OCI-LY7 (cell line): ENCODE results near the gene ZNF649. TPM values are rescaled to one million over a fixed set of nuclear protein-coding genes. Genes with fewer than 3 reads are reported as not detected.

Experiments
- BruUV-seq: library from RNA; stranded (reverse); fragments of 400-500 nt; replicated peaks from 2 replicates; lab custom pipeline; 2021; lab: Mats Ljungman, UMichigan
- CTCF ChIA-PET: fragments of 300-600 bp; sonication (Branson Sonifier 250); formaldehyde crosslinking; loops from one replicate; lab custom pipeline; 2022; ENCODE audit warnings: antibody characterized with exemption; ENCODE audit not compliant: unreplicated experiment; lab: Charles Lee
- POLR2A ChIA-PET: fragments of 300-600 bp; sonication (Branson Sonifier 250); formaldehyde crosslinking; loops from one replicate; lab custom pipeline; 2022; ENCODE audit warnings: antibody characterized with exemption; lab: Charles Lee
- DNase-seq: peaks from one replicate; pipeline ENCODE4 v3.0.0-alpha.2; 2015; ENCODE audit warnings: low spot score
- H2AFZ ChIP-seq: fragments of 200-600 bp; sonication (generic), shearing (Covaris generic); 2 replicates; pipeline ENCODE4 v1.6.1; 2014; ENCODE audit warnings: mild to moderate bottlenecking, antibody characterized with exemption, low read length, moderate library complexity
- H3K27ac ChIP-seq: fragments of 200-600 bp; sonication (generic); 2 replicates; pipeline ENCODE4 v1.5.1; 2014; ENCODE audit warnings: mixed run types, low read depth, mild to moderate bottlenecking, moderate library complexity, low read length, inconsistent platforms; ENCODE audit not compliant: poor library complexity, severe bottlenecking
- H3K36me3 ChIP-seq: fragments of 200-600 bp; sonication (generic); 2 replicates; pipeline ENCODE4 v1.6.1; 2014; ENCODE audit warnings: mild to moderate bottlenecking, antibody characterized with exemption, low read length, moderate library complexity, mixed read lengths; ENCODE audit not compliant: insufficient read depth
- H3K4me1 ChIP-seq: fragments of 200-600 bp; sonication (generic); 2 replicates; pipeline ENCODE4 v1.5.1; 2014; ENCODE audit warnings: mild to moderate bottlenecking, low read length; ENCODE audit not compliant: insufficient read depth, poor library complexity, severe bottlenecking
- H3K4me2 ChIP-seq: fragments of 200-600 bp; sonication (generic); 2 replicates; pipeline ENCODE4 v1.6.1; 2014; ENCODE audit warnings: mild to moderate bottlenecking, low read length
- H3K4me3 ChIP-seq: fragments of 200-600 bp; sonication (generic); 2 replicates; pipeline ENCODE4 v1.5.1; 2014; ENCODE audit warnings: mild to moderate bottlenecking, low read depth, low read length; ENCODE audit not compliant: poor library complexity, severe bottlenecking
- H3K79me2 ChIP-seq: fragments of 200-600 bp; sonication (generic); 2 replicates; pipeline ENCODE4 v1.6.1; 2016; ENCODE audit warnings: low read depth, mild to moderate bottlenecking, low read length, moderate library complexity, mixed read lengths; ENCODE audit not compliant: insufficient read depth
- H3K9me2 ChIP-seq: fragments of 200-600 bp; sonication (generic); 2 replicates; pipeline ENCODE4 v1.6.1; 2016; ENCODE audit warnings: mild to moderate bottlenecking, low read length, mixed read lengths; ENCODE audit not compliant: insufficient read depth
- H3K9me3 ChIP-seq: fragments of 200-600 bp; sonication (generic); 2 replicates; pipeline ENCODE4 v1.6.1; 2014; ENCODE audit warnings: mild to moderate bottlenecking, mixed run types, low read length, mixed read lengths
- H4K20me1 ChIP-seq: fragments of 200-600 bp; sonication (generic); 2 replicates; pipeline ENCODE4 v1.6.1; 2014; ENCODE audit warnings: mild to moderate bottlenecking, antibody characterized with exemption, low read length, moderate library complexity, mixed read lengths; ENCODE audit not compliant: insufficient read depth
- CTCF ChIP-seq: fragments of 200-600 bp; sonication (generic); conservative IDR thresholded peaks from 2 replicates; pipeline ENCODE4 v1.5.1; 2014; ENCODE audit warnings: mild to moderate bottlenecking, antibody characterized with exemption, low read length, moderate library complexity, mixed read lengths
- EZH2phosphoT487 ChIP-seq: fragments of 200-600 bp; sonication (generic); IDR thresholded peaks from 2 replicates; pipeline ENCODE4 v1.6.1; 2018; ENCODE audit warnings: low read depth, borderline replicate concordance, mild to moderate bottlenecking, mixed run types, antibody characterized with exemption, low read length, moderate library complexity, mixed read lengths
- intact Hi-C: fragments of 100-400 bp; cut with micrococcal nuclease; formaldehyde crosslinking; loops from one replicate; pipeline ENCODE4 v1.10.0; 2022; ENCODE audit not compliant: unreplicated experiment
- total RNA-seq, 2 experiments: library from RNA; depleted of rRNA in 1 of 2; stranded (reverse); fragments of >200 nt in 1 of 2; shearing (Covaris generic) in 1 of 2; gene quantifications; 2 replicates each; pipeline ENCODE4 v1.2.3, GENCODE V29; 2014 to 2022

ZNF649 gene
- total RNA-seq, 2 experiments from 2014 or later, result 2.4 to 5.9 TPM

- Histone ChIP-seq H4K20me1 (no peaks in the 10 kb centered on the region), H3K79me2 (no peaks in the 10 kb centered on the region), H3K9me3 (peaks cover 28% of the 10 kb centered on the region; the same call in 1 of the 2 replicates), H3K4me1 (peaks cover 4% of the 10 kb centered on the region), H3K27ac (no peak overlapping the region), H3K9me2 (no peaks in the 10 kb centered on the region), H3K36me3 (peaks cover 43% of the 10 kb centered on the region), H3K4me2 (no peak overlapping the region), H3K4me3 (no peak overlapping the region), H2AFZ (no peak overlapping the region)
- no TSS peak for BruUV-seq
- POLR2A ChIA-PET, result no interaction called here
- intact Hi-C loops, result no loop called here
- no peak for DNase-seq
- CTCF ChIA-PET, result no interaction called here
- no peak for TF ChIP-seq EZH2phosphoT487
- no peak for TF ChIP-seq CTCF
Measured at GRCh38 chr19:51946602-51947001, 41.8 kb upstream of the ZNF649 start.

- Histone ChIP-seq H3K79me2 (no peaks in the 10 kb centered on the region), H3K9me3 (peaks cover 28% of the 10 kb centered on the region; the same call in 1 of the 2 replicates), H3K36me3 (peaks cover 57% of the 10 kb centered on the region), H3K9me2 (no peaks in the 10 kb centered on the region), H3K27ac (no peak overlapping the region), H4K20me1 (no peaks in the 10 kb centered on the region), H2AFZ (no peak overlapping the region), H3K4me2 (no peak overlapping the region), H3K4me1 (no peaks in the 10 kb centered on the region), H3K4me3 (no peak overlapping the region)
- no TSS peak for BruUV-seq
- POLR2A ChIA-PET, result no interaction called here
- intact Hi-C loops, result no loop called here
- TF ChIP-seq CTCF (no peak), EZH2phosphoT487 (no peak)
- CTCF ChIA-PET, result no interaction called here
- no peak for DNase-seq
Measured at GRCh38 chr19:51944798-51945552, 40.2 kb upstream of the ZNF649 start.

- Histone ChIP-seq H3K4me2 (no peak overlapping the region), H2AFZ (no peak overlapping the region), H3K27ac (no peak overlapping the region), H3K4me3 (no peak overlapping the region), H3K9me2 (no peaks in the 10 kb centered on the region), H3K36me3 (peaks cover 72% of the 10 kb centered on the region), H4K20me1 (no peaks in the 10 kb centered on the region), H3K4me1 (no peaks in the 10 kb centered on the region), H3K79me2 (no peaks in the 10 kb centered on the region), H3K9me3 (peaks cover 10% of the 10 kb centered on the region; the same call in 1 of the 2 replicates)
- no peak for DNase-seq
- no peak for TF ChIP-seq CTCF
- TF ChIP-seq EZH2phosphoT487, result no peak
- intact Hi-C loops, result no loop called here
- BruUV-seq, result no TSS peak
- CTCF ChIA-PET, result no interaction called here
- POLR2A ChIA-PET, result no interaction called here
Measured at GRCh38 chr19:51938936-51939335, 34.1 kb upstream of the ZNF649 start.
